WERI-Rb-1 (cell line): Measurements from ENCODE around the gene SRL.

Experiments used
- DNase-seq: peaks from one replicate; pipeline ENCODE4 v3.0.0-alpha.2; 2020
- H3K27ac ChIP-seq: fragments of 250-450 bp; sonication (Bioruptor Pico); 2 replicates; pipeline ENCODE4 v1.5.1; 2020; ENCODE audit warnings: mild to moderate bottlenecking, moderate library complexity
- H3K27me3 ChIP-seq: fragments of 250-450 bp; sonication (Bioruptor Pico); 2 replicates; pipeline ENCODE4 v1.5.1; 2021; ENCODE audit warnings: mild to moderate bottlenecking, low read depth, moderate library complexity; ENCODE audit not compliant: insufficient read depth, severe bottlenecking
- H3K36me3 ChIP-seq: fragments of 250-450 bp; sonication (Bioruptor Pico); 2 replicates; pipeline ENCODE4 v1.5.1; 2020; ENCODE audit warnings: mild to moderate bottlenecking, moderate library complexity
- H3K4me3 ChIP-seq: 2 replicates; pipeline ENCODE4 v1.5.1; 2011; ENCODE audit warnings: low read depth, mild to moderate bottlenecking, control low read depth, low read length
- H3K9me3 ChIP-seq: fragments of 250-450 bp; sonication (Bioruptor Pico); 2 replicates; pipeline ENCODE4 v1.5.1; 2021; ENCODE audit warnings: mild to moderate bottlenecking, moderate library complexity; ENCODE audit not compliant: severe bottlenecking
- CTCF ChIP-seq: IDR thresholded peaks from 2 replicates; pipeline ENCODE4 v1.5.1; 2011; ENCODE audit warnings: low read depth, mild to moderate bottlenecking, control low read depth, inconsistent platforms, low read length

SRL gene

GRCh38 chr16:4241928-4242283 is at the start of gene SRL:
Gene SRL (minus strand): TSS chr16:4242080. CDS start chr16:4242067, 13 bp downstream.
- Histone ChIP-seq H3K9me3 (peaks cover 17% of the 10 kb centered on the region), H3K27ac (no peak within 1 kb of the TSS), H3K27me3 (no peaks in the 10 kb centered on the region), H3K4me3 (no peak within 1 kb of the TSS), H3K36me3 (no peaks in the 10 kb centered on the region)
- no peak for DNase-seq
- TF ChIP-seq CTCF = no peak

GRCh38 chr16:4290236-4290830 is 48.5 kb upstream of the SRL start:
- DNase-seq = peak; percentile 17
- H3K27me3 ChIP-seq = no peaks in the 10 kb centered on the region
- TF ChIP-seq CTCF = no peak
- H3K27ac ChIP-seq = no peak overlapping the region
- H3K4me3 ChIP-seq = no peak overlapping the region
- no peaks in the 10 kb centered on the region for H3K36me3 ChIP-seq
- H3K9me3 ChIP-seq = no peaks in the 10 kb centered on the region

- H3K27ac ChIP-seq = no peak overlapping the region
- no peaks in the 10 kb centered on the region for H3K36me3 ChIP-seq
- peak; percentile 83 for DNase-seq
- TF ChIP-seq CTCF = peak; percentile 97
- H3K9me3 ChIP-seq = no peaks in the 10 kb centered on the region
- H3K4me3 ChIP-seq = no peak overlapping the region
- no peaks in the 10 kb centered on the region for H3K27me3 ChIP-seq
These were observed 46.5 kb upstream of the SRL start for GRCh38 chr16:4288148-4288921.

- H3K9me3 ChIP-seq = peaks cover 6% of the 10 kb centered on the region
- TF ChIP-seq CTCF = no peak
- no peaks in the 10 kb centered on the region for H3K27me3 ChIP-seq
- DNase-seq = no peak
- no peaks in the 10 kb centered on the region for H3K36me3 ChIP-seq
- H3K27ac ChIP-seq = no peak overlapping the region
- H3K4me3 ChIP-seq = no peak overlapping the region
These were observed 43.3 kb upstream of the SRL start for GRCh38 chr16:4285167-4285566.

- Histone ChIP-seq H3K9me3 (peaks cover 6% of the 10 kb centered on the region), H3K27ac (no peak overlapping the region), H3K4me3 (no peak overlapping the region), H3K27me3 (no peaks in the 10 kb centered on the region), H3K36me3 (no peaks in the 10 kb centered on the region)
- no peak for TF ChIP-seq CTCF
- no peak for DNase-seq
These were observed 42.1 kb upstream of the SRL start for GRCh38 chr16:4283939-4284338.
